A673 (cell line): ENCODE measurements around the gene XYLT1. TPM values are rescaled to one million over a fixed set of nuclear protein-coding genes. Genes with fewer than 3 reads are reported as not detected.

Experiments used
- BruUV-seq: library from RNA; stranded (reverse); fragments of 400-500 nt; replicated peaks from 2 replicates; lab custom pipeline; 2021; lab: Mats Ljungman, UMichigan
- CTCF ChIA-PET: fragments of 300-600 bp; sonication (Branson Sonifier 250); formaldehyde crosslinking; loops from one replicate; lab custom pipeline; 2022; ENCODE audit warnings: antibody characterized with exemption; lab: Charles Lee
- POLR2A ChIA-PET: fragments of 300-600 bp; sonication (Branson Sonifier 250); formaldehyde crosslinking; loops from one replicate; lab custom pipeline; 2022; ENCODE audit warnings: antibody characterized with exemption; ENCODE audit not compliant: low non-redundant PET; lab: Charles Lee
- DNase-seq: peaks from one replicate; pipeline ENCODE4 v3.0.0-alpha.2; 2015; ENCODE audit warnings: low spot score
- H3K27ac ChIP-seq: fragments of 200-600 bp; sonication (generic); 2 replicates; pipeline ENCODE4 v1.5.1; 2016; ENCODE audit warnings: mixed run types, low read depth, mild to moderate bottlenecking, mixed read lengths, antibody characterized with exemption, low read length; ENCODE audit not compliant: poor library complexity, severe bottlenecking
- H3K27me3 ChIP-seq: fragments of 200-600 bp; sonication (generic); replicated peaks from 2 replicates; pipeline ENCODE4 v1.6.1; 2017; ENCODE audit warnings: mixed run types, low read depth, mild to moderate bottlenecking, mixed read lengths, antibody characterized with exemption, low read length; ENCODE audit not compliant: insufficient read depth, poor library complexity
- H3K36me3 ChIP-seq: fragments of 200-600 bp; sonication (generic); 2 replicates; pipeline ENCODE4 v1.6.1; 2016; ENCODE audit warnings: mixed run types, mild to moderate bottlenecking, mixed read lengths, antibody characterized with exemption, low read length; ENCODE audit not compliant: insufficient read depth, poor library complexity, severe bottlenecking
- H3K4me1 ChIP-seq: fragments of 200-600 bp; sonication (generic); 2 replicates; pipeline ENCODE4 v1.6.1; 2017; ENCODE audit warnings: mixed run types, mild to moderate bottlenecking, mixed read lengths, antibody characterized with exemption, low read length; ENCODE audit not compliant: insufficient read depth, poor library complexity, severe bottlenecking
- H3K4me3 ChIP-seq: fragments of 200-600 bp; sonication (generic); 2 replicates; pipeline ENCODE4 v1.5.1; 2016; ENCODE audit warnings: low read depth, mixed run types, mild to moderate bottlenecking, mixed read lengths, low read length; ENCODE audit not compliant: poor library complexity, severe bottlenecking
- H3K9me3 ChIP-seq: fragments of 200-600 bp; sonication (generic); 2 replicates; pipeline ENCODE4 v1.6.1; 2016; ENCODE audit warnings: mixed run types, low read depth, mild to moderate bottlenecking, mixed read lengths, antibody characterized with exemption, low read length; ENCODE audit not compliant: poor library complexity, severe bottlenecking
- EZH2 ChIP-seq: fragments of 200-600 bp; sonication (generic); IDR thresholded peaks from 2 replicates; pipeline ENCODE4 v1.6.1; 2017; ENCODE audit warnings: borderline replicate concordance, low read depth, mild to moderate bottlenecking, mixed read lengths, antibody characterized with exemption, low read length; ENCODE audit not compliant: poor library complexity, severe bottlenecking
- intact Hi-C: fragments of 100-400 bp; cut with micrococcal nuclease; formaldehyde crosslinking; loops from one replicate; pipeline ENCODE4 v1.10.0; 2022; ENCODE audit not compliant: unreplicated experiment
- total RNA-seq: library from RNA; stranded (reverse); gene quantifications from 2 replicates; pipeline ENCODE4 v1.2.3, GENCODE V29; 2021
- TF ChIP-seq, protein P1 (sequence below): fragments of 300-800, 200-600 bp; sonication (generic); conservative IDR thresholded peaks from 2 replicates; pipeline ENCODE4 v1.5.1; 2017; ENCODE audit warnings: low read depth, mild to moderate bottlenecking, antibody characterized with exemption, low read length, moderate library complexity, mixed read lengths

XYLT1 gene
- total RNA-seq, 1 experiment from 2014 or later = 0.64 TPM

DNA sequence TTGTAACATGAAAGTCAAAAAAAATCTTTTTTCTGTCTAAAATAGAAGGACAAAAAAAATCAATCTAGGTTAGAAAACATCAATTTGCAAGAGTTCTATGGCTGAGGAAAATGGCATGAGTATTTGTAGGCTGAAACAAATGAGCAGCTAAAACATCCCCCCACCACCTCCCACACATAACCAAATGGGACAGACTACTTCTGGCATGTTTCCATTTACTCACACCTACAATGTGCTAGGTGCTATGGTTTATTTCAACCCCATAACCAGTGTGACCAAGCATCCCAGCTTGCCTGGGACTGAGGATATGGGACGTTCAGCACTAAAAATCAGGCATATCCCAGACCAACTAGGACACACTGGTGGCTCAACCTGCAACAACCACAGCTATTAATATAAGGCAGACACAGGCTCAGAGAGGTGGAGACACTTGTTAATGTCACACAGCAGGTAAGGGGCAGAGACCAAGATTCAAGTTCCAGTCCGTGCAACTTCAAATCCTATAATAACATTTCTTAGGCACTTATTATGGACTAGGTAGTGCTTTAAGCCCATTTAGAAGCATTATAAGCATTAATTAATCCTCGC, 96.0 kb downstream of the XYLT1 start:
- H3K27ac ChIP-seq = no peak overlapping the region
- TF ChIP-seq EZH2 = no peak
- TF ChIP-seq, protein P1, sequence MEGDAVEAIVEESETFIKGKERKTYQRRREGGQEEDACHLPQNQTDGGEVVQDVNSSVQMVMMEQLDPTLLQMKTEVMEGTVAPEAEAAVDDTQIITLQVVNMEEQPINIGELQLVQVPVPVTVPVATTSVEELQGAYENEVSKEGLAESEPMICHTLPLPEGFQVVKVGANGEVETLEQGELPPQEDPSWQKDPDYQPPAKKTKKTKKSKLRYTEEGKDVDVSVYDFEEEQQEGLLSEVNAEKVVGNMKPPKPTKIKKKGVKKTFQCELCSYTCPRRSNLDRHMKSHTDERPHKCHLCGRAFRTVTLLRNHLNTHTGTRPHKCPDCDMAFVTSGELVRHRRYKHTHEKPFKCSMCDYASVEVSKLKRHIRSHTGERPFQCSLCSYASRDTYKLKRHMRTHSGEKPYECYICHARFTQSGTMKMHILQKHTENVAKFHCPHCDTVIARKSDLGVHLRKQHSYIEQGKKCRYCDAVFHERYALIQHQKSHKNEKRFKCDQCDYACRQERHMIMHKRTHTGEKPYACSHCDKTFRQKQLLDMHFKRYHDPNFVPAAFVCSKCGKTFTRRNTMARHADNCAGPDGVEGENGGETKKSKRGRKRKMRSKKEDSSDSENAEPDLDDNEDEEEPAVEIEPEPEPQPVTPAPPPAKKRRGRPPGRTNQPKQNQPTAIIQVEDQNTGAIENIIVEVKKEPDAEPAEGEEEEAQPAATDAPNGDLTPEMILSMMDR = no peak
- no peaks in the 10 kb centered on the region for H3K9me3 ChIP-seq
- no peaks in the 10 kb centered on the region for H3K27me3 ChIP-seq
- ChIA-PET POLR2A (no interaction called here), CTCF (no interaction called here)
- no peak for DNase-seq
- no peaks in the 10 kb centered on the region for H3K36me3 ChIP-seq
- no TSS peak for BruUV-seq
- peaks cover 5% of the 10 kb centered on the region for H3K4me1 ChIP-seq
- no peak overlapping the region for H3K4me3 ChIP-seq
- intact Hi-C loops = no loop called here

DNA sequence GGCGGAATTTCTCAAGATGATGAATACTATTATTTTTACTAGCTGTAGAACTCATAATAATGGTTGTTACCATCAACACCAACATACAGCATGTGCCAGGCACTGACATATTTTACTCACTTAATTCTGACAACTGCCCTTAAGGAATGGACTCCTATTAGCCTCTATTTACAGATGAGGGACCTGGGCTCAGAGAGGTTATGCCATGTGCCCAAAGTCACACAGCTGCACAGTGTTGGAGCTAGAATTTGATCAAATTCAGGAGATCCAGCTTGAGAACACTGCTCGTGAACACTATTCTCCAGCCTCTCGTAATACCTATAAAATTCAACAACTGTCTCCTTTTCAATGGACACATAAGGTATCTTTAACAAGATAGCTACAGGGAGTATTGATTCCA, 97.2 kb downstream of the XYLT1 start:
- no peak for DNase-seq
- TF ChIP-seq EZH2 = no peak
- TF ChIP-seq, protein P1 = no peak
- no peaks in the 10 kb centered on the region for H3K27me3 ChIP-seq
- no peak overlapping the region for H3K4me3 ChIP-seq
- intact Hi-C loops = no loop called here
- POLR2A ChIA-PET = no interaction called here
- no peak overlapping the region for H3K27ac ChIP-seq
- H3K4me1 ChIP-seq = peaks cover 16% of the 10 kb centered on the region
- no TSS peak for BruUV-seq
- CTCF ChIA-PET = no interaction called here
- H3K36me3 ChIP-seq = no peaks in the 10 kb centered on the region
- H3K9me3 ChIP-seq = no peaks in the 10 kb centered on the region

DNA sequence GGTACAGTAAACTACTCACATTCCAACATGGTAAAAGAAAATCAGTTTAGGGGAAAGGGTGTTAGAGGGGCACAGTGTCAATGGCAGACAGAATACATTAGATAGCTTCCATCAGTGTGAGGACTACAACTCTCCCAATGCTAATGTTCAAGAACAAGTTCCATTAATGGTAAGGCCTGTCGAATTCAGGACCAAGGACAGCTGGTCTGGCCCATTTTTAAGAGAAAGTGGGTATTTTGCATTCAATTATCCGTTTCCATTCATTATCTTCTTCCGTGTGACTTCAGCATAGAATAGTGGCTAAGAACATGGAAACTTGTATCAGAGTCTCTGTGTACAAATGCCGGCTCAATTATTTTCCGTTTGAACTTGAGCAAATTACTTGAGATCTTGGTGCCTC, 98.4 kb downstream of the XYLT1 start:
- CTCF ChIA-PET = no interaction called here
- no peak for DNase-seq
- Histone ChIP-seq H3K9me3 (no peaks in the 10 kb centered on the region), H3K27me3 (no peaks in the 10 kb centered on the region), H3K36me3 (no peaks in the 10 kb centered on the region), H3K4me3 (no peak overlapping the region), H3K27ac (no peak overlapping the region), H3K4me1 (peaks cover 16% of the 10 kb centered on the region)
- intact Hi-C loops = no loop called here
- POLR2A ChIA-PET = no interaction called here
- no peak for TF ChIP-seq EZH2
- TF ChIP-seq, protein P1 = no peak
- no TSS peak for BruUV-seq
